Activated T-helper 2 cell treated with anti-CD3 and anti-CD28 coated beads, Interferon-gamma antibody, Interleukin-2, Interleukin-4, amounts not matched to agents 10 μg/mL and 5 μg/mL and 100 μg/mL, durations not matched to agents 14 hours and 24 hours and 36 hours (primary cell): ENCODE measurements around the gene BBLN. TPM values are rescaled to one million over a fixed set of nuclear protein-coding genes. Genes with fewer than 3 reads are reported as not detected.

Experiments used
- total RNA-seq: library from RNA; stranded (reverse); gene quantifications from 2 replicates; pipeline ENCODE4 v1.2.3, GENCODE V29; 2022

Gene BBLN
- total RNA-seq, 1 donor from 2014 or later, result 103 TPM

Other genes starting within 250 kb of the BBLN start
- gene ST6GALNAC4, start 243.2 kb upstream of the BBLN start, total RNA-seq, result 25.6 and 28.7 TPM in 2 replicates
- 1.4 and 3.4 TPM in 2 replicates for gene PIP5KL1, start 229.5 kb upstream of the BBLN start, total RNA-seq
- 55.7 and 57.4 TPM in 2 replicates for gene DPM2, start 222.4 kb upstream of the BBLN start, total RNA-seq
- 43.8 and 53.3 TPM in 2 replicates for gene EEIG1, start 179.3 kb upstream of the BBLN start, total RNA-seq
- gene NAIF1, start 92.9 kb upstream of the BBLN start, total RNA-seq, result 10.2 and 10.5 TPM in 2 replicates
- 11.3 and 11.9 TPM in 2 replicates for gene SLC25A25, start 92.0 kb upstream of the BBLN start, total RNA-seq
- 67.8 and 77.6 TPM in 2 replicates for gene PTGES2, start 32.5 kb upstream of the BBLN start, total RNA-seq
- not detected in 2 replicates for gene LCN2, start 10.8 kb upstream of the BBLN start, total RNA-seq
- 150 TPM in 2 replicates for gene CIZ1, start 31.3 kb downstream of the BBLN start, total RNA-seq
- gene DNM1, start 43.1 kb downstream of the BBLN start, total RNA-seq, result 0.90 and 2.4 TPM in 2 replicates
- gene GOLGA2, start 115.7 kb downstream of the BBLN start, total RNA-seq, result 44.0 and 47.9 TPM in 2 replicates
- 13.5 and 13.7 TPM in 2 replicates for gene SWI5, start 116.0 kb downstream of the BBLN start, total RNA-seq
- gene TRUB2, start 162.2 kb downstream of the BBLN start, total RNA-seq, result 33.5 and 36.1 TPM in 2 replicates
- 49.6 and 52.2 TPM in 2 replicates for gene COQ4, start 162.6 kb downstream of the BBLN start, total RNA-seq
- 30.5 and 32.0 TPM in 2 replicates for gene SLC27A4, start 180.3 kb downstream of the BBLN start, total RNA-seq
- gene URM1, start 211.1 kb downstream of the BBLN start, total RNA-seq, result 78.6 and 78.7 TPM in 2 replicates